Esophagus squamous epithelium (tissue), 5 donors: Measurements from ENCODE around the gene TFAP2B. TPM values are rescaled to one million over a fixed set of nuclear protein-coding genes. Genes with fewer than 3 reads are reported as not detected.
A peak's percentile ranks its signal among the peaks of the same experiment; 100 is the strongest.

ENCODE experiments used
- DNase-seq: peaks from one replicate; lab custom pipeline; 2025; lab: John Stamatoyannopoulos, UW
- H3K27ac ChIP-seq, 4 donors: fragments of 200-600 bp; sonication (generic); one replicate each; pipeline ENCODE4 v1.5.1; 2016 to 2019; ENCODE audit warnings: mild to moderate bottlenecking in 1 of 4
- H3K27me3 ChIP-seq, 4 donors: fragments of 200-600 bp; sonication (generic); 1 replicate in 3 of 4; 2 replicates in 1 of 4; pipeline versions ENCODE4 v1.5.1 to v1.6.0; 2017 to 2021; ENCODE audit warnings: antibody characterized with exemption in 1 of 4
- H3K36me3 ChIP-seq, 3 donors: fragments of 200-600 bp; sonication (generic); one replicate each; pipeline ENCODE4 v1.5.1; 2016 to 2019
- H3K4me1 ChIP-seq, 3 donors: fragments of 200-600 bp; sonication (generic); one replicate each; pipeline ENCODE4 v1.5.1; 2017 to 2019
- H3K4me3 ChIP-seq, 4 donors: fragments of 200-600 bp; sonication (generic); 1 replicate in 3 of 4; 2 replicates in 1 of 4; pipeline ENCODE4 v1.5.1; 2016 to 2019; ENCODE audit warnings: mild to moderate bottlenecking in 2 of 4, moderate library complexity in 1 of 4
- H3K9me3 ChIP-seq, 3 donors: fragments of 200-600 bp; sonication (generic); one replicate each; pipeline ENCODE4 v1.5.1; 2016 to 2019
- CTCF ChIP-seq, 6 experiments: fragments of 450-650 bp in 4 of 6; fragments of 200-600 bp in 2 of 6; sonication (generic) in 2 of 6; IDR thresholded peaks; one replicate each; pipeline ENCODE4 v1.5.1; 2016 to 2019; ENCODE audit warnings: antibody characterized with exemption in 6 of 6, mild to moderate bottlenecking in 4 of 6, moderate library complexity in 4 of 6
- POLR2A ChIP-seq, 4 donors: fragments of 450-650 bp; IDR thresholded peaks; one replicate each; pipeline ENCODE4 v1.6.1; 2017; ENCODE audit warnings: antibody characterized with exemption in 4 of 4, mild to moderate bottlenecking in 4 of 4, moderate library complexity in 3 of 4
- WGBS, 2 donors: methylation state at CpG; one replicate each; pipeline ENCODE4 v1.1.5; 2018; 5-methylcytosine and 5-hydroxymethylcytosine counted together
- intact Hi-C: fragments of 100-400 bp; cut with DNase I; formaldehyde crosslinking; loops from one replicate; pipeline ENCODE4 v1.15.0; 2022
- total RNA-seq, 4 donors: library from RNA; depleted of rRNA; stranded (reverse); fragments of >200 nt; gene quantifications; one replicate each; pipeline ENCODE4 v1.1.0, GENCODE V29; 2016
- donor health status: DM: yes; HTN: yes; CAD: no.

Gene TFAP2B
- total RNA-seq, 4 donors from 2014 or later = 0.35 to 4.4 (median 1.8) TPM

- H3K4me1 ChIP-seq = peaks cover 3 to 36% (median 4%) of the 10 kb centered on the region in 3 donors
- DNase-seq = no peak
- intact Hi-C loops = no loop called here
- H3K9me3 ChIP-seq = no peaks in the 10 kb centered on the region
- H3K36me3 ChIP-seq = no peaks in the 10 kb centered on the region
- H3K27ac ChIP-seq = peak overlapping the region in 2 of 4 donors; percentile 83 to 87
- no peak for TF ChIP-seq CTCF (IDR thresholded peaks at IDR 0.05)
- TF ChIP-seq POLR2A (IDR thresholded peaks at IDR 0.05) = no peak
- WGBS, 2 donors = 27 to 36% methylated on average over 19 to 25 of the region's 27 CpGs
- H3K27me3 ChIP-seq = peaks cover 0 to 100% (median 0%) of the 10 kb centered on the region in 4 donors
- peak overlapping the region; percentile 29 to 57 (median 50) for H3K4me3 ChIP-seq
Measured at GRCh38 chr6:50848989-50849795, 30.5 kb downstream of the TFAP2B start.

DNA sequence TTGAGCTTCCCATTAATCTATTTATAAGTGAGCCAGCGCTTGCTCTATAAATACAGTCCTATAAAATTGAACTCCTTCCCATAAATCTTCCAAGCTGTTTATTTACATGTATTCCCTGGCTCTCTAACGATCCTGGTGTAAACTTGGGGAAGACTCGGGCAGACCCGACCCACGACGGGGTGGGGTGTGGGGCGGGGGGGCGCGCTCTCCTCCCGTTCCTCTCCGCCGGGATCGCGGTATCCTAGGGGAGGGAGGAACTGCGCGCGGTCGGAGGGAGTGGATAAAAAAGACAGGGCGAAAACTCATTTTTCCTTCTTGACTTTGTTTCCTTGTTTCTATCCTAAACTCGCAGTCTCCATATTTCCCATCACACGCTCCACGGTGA, 31.1 kb downstream of the TFAP2B start:
- Histone ChIP-seq H3K4me3 (peak overlapping the region; percentile 29 to 57 (median 50)), H3K27me3 (peaks cover 0 to 95% (median 0%) of the 10 kb centered on the region in 4 donors), H3K4me1 (peaks cover 3 to 35% (median 4%) of the 10 kb centered on the region in 3 donors), H3K36me3 (no peaks in the 10 kb centered on the region), H3K9me3 (no peaks in the 10 kb centered on the region), H3K27ac (peak overlapping the region in 3 of 4 donors; percentile 68 to 87 (median 83))
- no peak for TF ChIP-seq CTCF (IDR thresholded peaks at IDR 0.05)
- TF ChIP-seq POLR2A (IDR thresholded peaks at IDR 0.05) = no peak
- intact Hi-C loops = no loop called here
- WGBS, 2 donors = 4 to 7% methylated on average over 20 to 21 of the region's 22 CpGs
- no peak for DNase-seq

GRCh38 chr6:50850223-50851048, 31.8 kb downstream of the TFAP2B start:
- peaks cover 0 to 88% (median 0%) of the 10 kb centered on the region in 4 donors for H3K27me3 ChIP-seq
- no peaks in the 10 kb centered on the region for H3K36me3 ChIP-seq
- H3K4me1 ChIP-seq = peaks cover 3 to 35% (median 4%) of the 10 kb centered on the region in 3 donors
- intact Hi-C loops = no loop called here
- DNase-seq = no peak
- H3K27ac ChIP-seq = peak overlapping the region in 3 of 4 donors; percentile 68 to 87 (median 83)
- no peak for TF ChIP-seq CTCF (IDR thresholded peaks at IDR 0.05)
- peak in 2 of 4 donors; percentile 12 to 18 for TF ChIP-seq POLR2A (IDR thresholded peaks at IDR 0.05)
- 1 to 3% methylated on average over 19 to 40 of the region's 55 CpGs for WGBS, 2 donors
- H3K9me3 ChIP-seq = no peaks in the 10 kb centered on the region
- H3K4me3 ChIP-seq = peak overlapping the region; percentile 29 to 57 (median 50)

GRCh38 chr6:50851049-50851845, 32.6 kb downstream of the TFAP2B start:
- intact Hi-C loops = no loop called here
- TF ChIP-seq POLR2A (IDR thresholded peaks at IDR 0.05) = no peak
- TF ChIP-seq CTCF (IDR thresholded peaks at IDR 0.05) = no peak
- Histone ChIP-seq H3K36me3 (no peaks in the 10 kb centered on the region), H3K4me3 (peak overlapping the region; percentile 29 to 57 (median 50)), H3K27ac (peak overlapping the region in 3 of 4 donors; percentile 68 to 87 (median 83)), H3K4me1 (peaks cover 3 to 35% (median 4%) of the 10 kb centered on the region in 3 donors), H3K9me3 (no peaks in the 10 kb centered on the region), H3K27me3 (peaks cover 0 to 80% (median 0%) of the 10 kb centered on the region in 4 donors)
- 32% methylated on average over 26 of the region's 31 CpGs for WGBS, 2 donors
- no peak for DNase-seq
